Natural killer cell treated with Interleukin-12 subunit alpha and Interleukin-12 subunit beta and Interleukin-15 and Interleukin-18, amount 100 ng/mL, for 72 hours (primary cell): ENCODE results near the gene CHAT. TPM values are rescaled to one million over a fixed set of nuclear protein-coding genes. Genes with fewer than 3 reads are reported as not detected.

ENCODE experiments used
- ATAC-seq, 2 donors: fragments of 150-1000 bp; cut with Tn5 transposase in 1 of 2; sonication (Bioruptor Pico), chemical (Tn5 transposase) in 1 of 2; 2 replicates each; pipeline ENCODE4 v1.10.0; 2021
- DNase-seq: peaks from one replicate; pipeline ENCODE4 v3.0.0; 2022; ENCODE audit warnings: low spot score
- H3K27ac Mint-ChIP-seq, 2 donors: 1 replicate in 1 of 2; 2 replicates in 1 of 2; pipeline ENCODE4 v1.8.0; 2022; ENCODE audit warnings: mixed read lengths in 2 of 2, mild to moderate bottlenecking in 1 of 2, moderate library complexity in 1 of 2
- H3K27me3 Mint-ChIP-seq, 2 donors: 1 replicate in 1 of 2; 2 replicates in 1 of 2; pipeline ENCODE4 v1.8.0; 2022; ENCODE audit warnings: mixed read lengths in 2 of 2
- H3K36me3 Mint-ChIP-seq: one replicate; pipeline ENCODE4 v1.8.0; 2022; ENCODE audit warnings: mixed read lengths
- H3K4me1 Mint-ChIP-seq, 2 donors: 1 replicate in 1 of 2; 2 replicates in 1 of 2; pipeline ENCODE4 v1.8.0; 2022; ENCODE audit warnings: low read depth in 2 of 2, mixed read lengths in 2 of 2, mild to moderate bottlenecking in 1 of 2
- H3K4me3 Mint-ChIP-seq: one replicate; pipeline ENCODE4 v1.8.0; 2022; ENCODE audit warnings: mixed read lengths
- H3K9me3 Mint-ChIP-seq: 2 replicates; pipeline ENCODE4 v1.8.0; 2022; ENCODE audit warnings: mixed read lengths
- total RNA-seq, 2 donors: library from RNA; stranded (reverse); gene quantifications; one replicate each; pipeline ENCODE4 v1.2.3, GENCODE V29; 2022

The CHAT gene
- total RNA-seq = not detected

- no peak within 1 kb of the TSS for H3K27ac Mint-ChIP-seq
- H3K4me3 Mint-ChIP-seq = no peak within 1 kb of the TSS
- peaks cover 7% of the 10 kb centered on the region for H3K36me3 Mint-ChIP-seq
- H3K27me3 Mint-ChIP-seq = peaks cover 51 to 59% of the 10 kb centered on the region in 2 donors
- ATAC-seq (no peak), DNase-seq (no peak)
- H3K9me3 Mint-ChIP-seq = no peaks in the 10 kb centered on the region
- peaks cover 0 to 20% of the 10 kb centered on the region in 2 donors for H3K4me1 Mint-ChIP-seq
Observed at GRCh38 chr10:49613882-49614241, at the start of gene CHAT. TSS of gene CHAT (plus strand) at chr10:49614037. CDS start at chr10:49614190, 153 bp downstream.

GRCh38 chr10:49564461-49565009, 49.3 kb upstream of the CHAT start:
- ATAC-seq = no peak
- DNase-seq = no peak
- H3K4me3 Mint-ChIP-seq = no peak overlapping the region
- no peaks in the 10 kb centered on the region for H3K9me3 Mint-ChIP-seq
- H3K27me3 Mint-ChIP-seq = peaks cover 21 to 34% of the 10 kb centered on the region in 2 donors
- no peaks in the 10 kb centered on the region for H3K36me3 Mint-ChIP-seq
- H3K4me1 Mint-ChIP-seq = peaks cover 13 to 17% of the 10 kb centered on the region in 2 donors
- H3K27ac Mint-ChIP-seq = no peak overlapping the region

GRCh38 chr10:49567810-49568209, 46.0 kb upstream of the CHAT start:
- DNase-seq (no peak), ATAC-seq (no peak)
- H3K36me3 Mint-ChIP-seq = no peaks in the 10 kb centered on the region
- no peak overlapping the region for H3K4me3 Mint-ChIP-seq
- H3K9me3 Mint-ChIP-seq = no peaks in the 10 kb centered on the region
- H3K4me1 Mint-ChIP-seq = peaks cover 13 to 17% of the 10 kb centered on the region in 2 donors
- H3K27ac Mint-ChIP-seq = no peak overlapping the region
- peaks cover 14 to 30% of the 10 kb centered on the region in 2 donors for H3K27me3 Mint-ChIP-seq

GRCh38 chr10:49568235-49568634, 45.6 kb upstream of the CHAT start:
- H3K36me3 Mint-ChIP-seq = no peaks in the 10 kb centered on the region
- H3K27me3 Mint-ChIP-seq = peaks cover 14 to 30% of the 10 kb centered on the region in 2 donors
- DNase-seq (no peak), ATAC-seq (no peak)
- no peak overlapping the region for H3K27ac Mint-ChIP-seq
- H3K9me3 Mint-ChIP-seq = no peaks in the 10 kb centered on the region
- H3K4me1 Mint-ChIP-seq = peaks cover 13 to 17% of the 10 kb centered on the region in 2 donors
- H3K4me3 Mint-ChIP-seq = no peak overlapping the region

- Mint-ChIP-seq H3K4me1 (peaks cover 13 to 17% of the 10 kb centered on the region in 2 donors), H3K27me3 (peaks cover 14 to 30% of the 10 kb centered on the region in 2 donors), H3K9me3 (no peaks in the 10 kb centered on the region), H3K4me3 (no peak overlapping the region), H3K27ac (no peak overlapping the region), H3K36me3 (no peaks in the 10 kb centered on the region)
- DNase-seq = no peak
- ATAC-seq = no peak
Observed at GRCh38 chr10:49569031-49569631, 44.7 kb upstream of the CHAT start.

GRCh38 chr10:49571388-49571787, 42.4 kb upstream of the CHAT start:
- Mint-ChIP-seq H3K9me3 (no peaks in the 10 kb centered on the region), H3K36me3 (no peaks in the 10 kb centered on the region), H3K4me1 (peaks cover 13 to 17% of the 10 kb centered on the region in 2 donors), H3K27ac (no peak overlapping the region), H3K4me3 (no peak overlapping the region), H3K27me3 (peaks cover 15 to 22% of the 10 kb centered on the region in 2 donors)
- no peak for DNase-seq
- ATAC-seq = no peak

GRCh38 chr10:49572594-49573114, 41.2 kb upstream of the CHAT start:
- Mint-ChIP-seq H3K27ac (no peak overlapping the region), H3K27me3 (peaks cover 16 to 22% of the 10 kb centered on the region in 2 donors), H3K4me3 (no peak overlapping the region), H3K9me3 (no peaks in the 10 kb centered on the region), H3K4me1 (peaks cover 13 to 16% of the 10 kb centered on the region in 2 donors), H3K36me3 (no peaks in the 10 kb centered on the region)
- DNase-seq (no peak), ATAC-seq (no peak)

GRCh38 chr10:49575489-49576072, 38.3 kb upstream of the CHAT start:
- no peak for ATAC-seq
- Mint-ChIP-seq H3K27me3 (peaks cover 4 to 13% of the 10 kb centered on the region in 2 donors), H3K36me3 (no peaks in the 10 kb centered on the region), H3K4me1 (no peaks in the 10 kb centered on the region), H3K4me3 (no peak overlapping the region), H3K27ac (no peak overlapping the region), H3K9me3 (no peaks in the 10 kb centered on the region)
- no peak for DNase-seq

GRCh38 chr10:49577182-49577925, 36.5 kb upstream of the CHAT start:
- peaks cover under 1 to 11% of the 10 kb centered on the region in 2 donors for H3K27me3 Mint-ChIP-seq
- no peaks in the 10 kb centered on the region for H3K4me1 Mint-ChIP-seq
- no peak overlapping the region for H3K4me3 Mint-ChIP-seq
- H3K9me3 Mint-ChIP-seq = no peaks in the 10 kb centered on the region
- ATAC-seq = no peak
- H3K36me3 Mint-ChIP-seq = no peaks in the 10 kb centered on the region
- no peak for DNase-seq
- H3K27ac Mint-ChIP-seq = no peak overlapping the region

GRCh38 chr10:49578392-49578791, 35.4 kb upstream of the CHAT start:
- Mint-ChIP-seq H3K27ac (no peak overlapping the region), H3K36me3 (no peaks in the 10 kb centered on the region), H3K27me3 (peaks cover 11 to 19% of the 10 kb centered on the region in 2 donors), H3K4me3 (no peak overlapping the region), H3K4me1 (no peaks in the 10 kb centered on the region), H3K9me3 (no peaks in the 10 kb centered on the region)
- DNase-seq (no peak), ATAC-seq (no peak)

- ATAC-seq (no peak), DNase-seq (no peak)
- Mint-ChIP-seq H3K9me3 (no peaks in the 10 kb centered on the region), H3K4me1 (no peaks in the 10 kb centered on the region), H3K36me3 (no peaks in the 10 kb centered on the region), H3K4me3 (no peak overlapping the region), H3K27ac (no peak overlapping the region), H3K27me3 (peaks cover 21 to 27% of the 10 kb centered on the region in 2 donors)
Observed at GRCh38 chr10:49579621-49580020, 34.2 kb upstream of the CHAT start.

- Mint-ChIP-seq H3K36me3 (no peaks in the 10 kb centered on the region), H3K27ac (no peak overlapping the region), H3K27me3 (peaks cover 35 to 42% of the 10 kb centered on the region in 2 donors), H3K4me1 (no peaks in the 10 kb centered on the region), H3K4me3 (no peak overlapping the region), H3K9me3 (no peaks in the 10 kb centered on the region)
- DNase-seq (no peak), ATAC-seq (no peak)
Observed at GRCh38 chr10:49585387-49585786, 28.4 kb upstream of the CHAT start.

GRCh38 chr10:49587981-49588380, 25.9 kb upstream of the CHAT start:
- Mint-ChIP-seq H3K4me3 (no peak overlapping the region), H3K36me3 (no peaks in the 10 kb centered on the region), H3K27ac (no peak overlapping the region), H3K9me3 (no peaks in the 10 kb centered on the region), H3K27me3 (peaks cover 43 to 52% of the 10 kb centered on the region in 2 donors), H3K4me1 (peaks cover 0 to under 1% of the 10 kb centered on the region in 2 donors)
- ATAC-seq = no peak
- no peak for DNase-seq
